ENCODE measurements around the gene SRRT.
"Not testable (repeated sequence)": the region's sequence is repeated elsewhere in the genome, so short reads cannot be mapped to it uniquely, and the experiment has no call there.

GRCh38 chr7:100910443-100910842, 35.5 kb downstream of the SRRT start:
- not testable (repeated sequence) for TF ChIP-seq CTCF (IDR thresholded peaks at IDR 0.05; ENCODE audit: low read depth, low read length); EZH2phosphoT487 (IDR thresholded peaks at IDR 0.05; ENCODE audit: low read depth)

Data from OCI-LY3 (cell line).